Measurements from ENCODE around the gene BRD1.
"Not testable (repeated sequence)": the region's sequence is repeated elsewhere in the genome, so short reads cannot be mapped to it uniquely, and the experiment has no call there.

BRD1 gene

DNA sequence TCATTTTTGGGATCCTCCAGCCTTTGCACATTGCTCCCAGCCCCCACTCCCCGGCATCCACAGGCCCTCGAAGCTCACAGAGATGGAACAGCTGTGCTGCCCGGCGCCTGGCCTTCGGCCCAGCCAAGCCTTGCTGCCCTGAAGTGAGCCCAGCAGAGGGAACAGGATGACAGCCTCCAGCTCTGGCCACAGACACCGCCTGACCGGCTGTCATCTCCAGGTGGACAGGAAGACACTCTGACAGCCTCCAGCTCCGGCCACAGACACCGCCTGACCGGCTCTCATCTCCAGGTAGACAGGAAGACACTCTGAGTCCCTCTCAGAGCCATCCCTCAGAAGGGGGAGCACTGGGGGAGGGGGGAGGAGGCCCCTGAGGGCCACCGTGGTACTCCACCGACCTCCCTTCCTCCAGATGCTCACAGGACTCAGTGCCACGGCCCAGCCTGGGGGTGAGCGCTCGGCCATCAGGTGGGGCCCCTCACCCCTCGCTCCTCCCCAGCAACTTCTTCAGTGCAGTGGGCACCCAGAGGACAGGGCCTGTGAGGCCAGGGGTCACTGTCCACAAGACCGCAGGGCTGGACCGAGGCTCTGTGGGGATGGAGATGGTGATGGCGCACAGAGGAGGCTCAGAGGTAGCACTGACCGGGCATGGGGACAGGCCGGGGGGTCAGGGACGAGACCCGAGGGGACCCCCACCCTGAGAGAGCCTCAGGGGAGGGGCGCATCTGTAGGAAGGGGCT lies 58.6 kb downstream of the BRD1 start:
- DNase-seq (ENCODE audit: low spot score) = no peak

DNA sequence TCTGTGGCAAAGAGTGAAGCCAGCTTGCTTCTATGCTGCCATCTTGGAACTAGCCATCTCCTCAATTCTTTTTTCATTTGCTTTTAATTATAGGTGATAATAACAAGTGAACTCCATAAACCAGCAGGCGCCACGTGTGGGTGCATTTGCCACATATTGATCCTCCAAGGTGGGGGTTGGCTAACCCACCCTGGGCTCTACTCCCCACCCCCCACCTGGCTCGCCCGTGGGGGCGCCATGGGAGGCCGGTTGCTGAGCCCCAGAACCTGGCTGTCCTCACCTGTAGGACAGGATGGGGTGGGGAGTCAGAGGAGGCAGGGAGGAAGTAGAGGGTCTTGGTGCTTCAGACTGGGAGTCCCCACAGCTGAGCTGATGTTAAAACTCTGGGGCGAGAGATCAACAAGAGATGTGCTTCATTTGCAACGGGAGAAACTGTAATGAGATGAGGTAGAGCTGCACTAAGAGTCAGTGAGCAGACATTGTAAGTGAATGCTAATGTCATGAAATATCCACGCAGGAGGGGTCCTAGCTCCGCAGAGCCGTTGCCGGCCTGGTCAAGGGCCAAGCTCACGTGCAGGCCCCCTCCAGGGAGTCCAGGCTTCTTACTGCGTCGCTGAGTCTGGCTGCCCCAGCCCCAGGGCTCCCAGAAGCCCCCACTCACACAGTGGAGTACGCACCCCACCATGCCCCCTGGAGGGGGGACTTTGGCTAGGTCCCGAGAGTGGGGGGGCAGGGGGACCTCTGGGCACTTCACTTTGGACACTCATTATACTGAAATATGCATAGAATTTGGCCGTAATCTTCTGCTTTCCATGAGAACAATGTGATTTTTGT lies 59.4 kb downstream of the BRD1 start:
- no peak for DNase-seq (ENCODE audit: low spot score)

DNA sequence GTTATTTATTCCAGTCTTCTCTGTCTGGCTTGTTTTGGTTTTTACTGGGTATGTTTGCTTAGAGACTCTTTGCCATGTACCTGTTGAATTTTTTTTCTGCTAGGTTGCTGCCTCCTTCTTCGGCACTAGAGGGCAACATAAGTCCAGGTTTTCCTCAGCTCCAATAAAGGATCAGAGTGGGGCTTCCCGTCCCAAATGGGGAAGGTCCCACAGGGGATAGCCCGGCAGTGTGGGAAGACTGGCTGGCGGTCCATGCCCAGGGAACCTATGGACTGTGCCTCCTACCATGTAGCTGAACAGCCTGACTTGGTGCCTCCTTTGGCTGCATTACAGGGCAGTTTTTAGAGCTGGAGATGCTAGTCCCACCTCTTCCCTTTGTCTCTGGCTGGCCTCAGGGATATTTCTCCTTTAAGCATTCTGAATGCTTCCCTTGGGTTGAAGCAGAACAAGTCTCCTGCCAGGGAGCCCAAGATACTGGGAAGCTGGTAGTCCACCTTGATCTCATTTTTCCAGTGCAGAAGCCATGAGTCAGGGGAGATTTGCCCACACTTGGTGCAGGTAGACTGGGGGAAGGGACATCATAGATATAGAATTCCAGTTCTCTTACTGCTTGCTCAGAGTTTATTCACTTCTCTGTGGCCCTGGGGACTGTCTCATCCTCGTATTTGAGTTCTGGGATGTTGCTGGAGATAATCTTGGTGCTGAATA lies 60.2 kb downstream of the BRD1 start:
- peak; percentile 83 for DNase-seq (ENCODE audit: low spot score)

DNA sequence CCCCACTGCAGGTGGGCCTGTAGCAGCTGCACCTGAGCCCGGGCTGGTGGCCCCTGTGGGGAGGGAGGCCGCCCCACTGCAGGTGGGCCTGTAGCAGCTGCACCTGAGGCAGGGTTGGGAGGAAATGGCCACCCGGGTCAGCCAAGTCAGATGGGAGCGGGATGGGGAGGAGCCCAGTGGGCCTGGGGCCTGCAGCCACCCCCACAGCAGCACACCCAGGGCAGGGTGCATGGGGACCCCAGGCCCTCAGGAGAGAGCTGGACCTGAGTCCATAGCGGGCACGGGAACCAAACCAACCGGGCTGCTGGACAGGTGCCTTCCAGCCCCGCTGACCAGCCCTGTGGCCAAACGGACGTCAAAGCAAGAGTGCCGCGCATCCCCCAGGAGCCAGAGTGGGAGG lies 61.7 kb downstream of the BRD1 start:
- no peak for DNase-seq (ENCODE audit: low spot score)

DNA sequence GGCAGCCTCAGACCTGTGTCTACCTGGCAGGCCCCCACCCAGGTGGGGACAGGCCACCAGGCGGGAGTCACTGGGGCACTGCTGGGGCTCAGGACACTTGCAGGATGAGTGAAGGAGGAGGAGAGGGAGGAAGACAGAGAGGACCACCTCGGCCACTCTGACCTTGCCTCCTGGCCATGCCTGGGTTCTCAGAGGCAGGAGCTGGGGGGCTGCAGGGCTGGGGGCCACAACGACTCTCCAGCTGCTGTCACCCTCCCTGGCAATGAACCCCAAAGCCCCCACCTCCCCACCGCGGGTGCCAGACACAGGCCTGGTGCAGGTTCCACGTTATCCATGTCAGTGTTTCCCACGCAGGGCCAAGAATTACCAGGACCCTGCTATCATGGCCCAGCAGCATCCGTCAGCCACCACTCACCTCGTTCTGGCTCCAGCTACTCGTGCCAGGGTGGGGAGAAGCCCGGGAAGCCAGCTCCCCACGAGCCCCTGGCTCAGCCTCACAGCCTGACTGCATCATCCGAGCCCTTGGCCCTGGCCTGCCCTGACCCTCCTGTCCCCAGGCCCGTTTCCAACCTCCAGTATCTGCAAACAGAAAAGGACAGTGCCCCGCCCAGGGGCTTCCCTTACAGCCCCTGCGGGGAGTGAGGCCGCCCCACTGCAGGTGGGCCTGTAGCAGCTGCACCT lies 62.4 kb downstream of the BRD1 start:
- DNase-seq (ENCODE audit: low spot score) = no peak

DNA sequence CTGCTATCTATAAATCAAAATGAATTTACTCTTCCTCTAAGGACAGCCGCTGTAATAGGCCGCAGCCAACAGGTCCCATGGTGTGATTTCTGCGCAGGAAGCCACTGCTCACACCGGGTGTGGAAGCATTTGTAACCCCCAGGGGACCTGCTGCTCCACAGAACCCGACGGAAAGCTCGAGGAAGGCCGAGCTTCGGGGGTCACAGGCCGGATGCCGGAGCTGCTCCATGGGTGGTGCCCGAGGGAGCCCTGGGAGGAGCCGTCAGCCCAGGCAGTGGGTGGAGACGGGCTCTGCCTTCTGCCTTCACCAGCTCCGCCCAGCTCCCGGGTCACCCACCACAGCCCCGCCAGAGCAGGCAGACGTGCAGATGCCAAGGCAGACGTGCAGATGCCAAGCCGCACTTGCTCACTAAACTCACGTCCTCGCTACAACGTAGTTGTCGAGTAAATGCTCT lies 63.5 kb downstream of the BRD1 start:
- DNase-seq (ENCODE audit: low spot score) = no peak

DNA sequence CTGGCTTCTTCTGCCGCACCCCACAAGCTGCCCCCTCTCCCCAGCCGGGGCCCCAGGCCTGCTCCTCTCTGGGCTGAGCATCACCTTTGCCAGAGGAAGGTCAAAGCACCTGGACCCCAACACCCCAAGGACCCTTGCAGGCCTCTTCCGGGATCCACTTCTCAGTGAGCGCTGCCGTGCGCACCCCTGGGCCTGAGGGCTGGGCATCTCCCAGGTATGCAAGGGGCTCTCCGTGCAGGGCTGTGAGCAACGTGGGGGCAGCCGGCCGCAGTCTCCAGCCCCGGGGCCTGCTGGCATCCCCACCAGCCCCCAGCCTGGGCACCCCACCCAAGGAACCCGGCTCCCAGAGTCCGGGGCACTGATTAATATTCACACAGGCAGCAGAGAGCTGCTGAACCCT lies 64.0 kb downstream of the BRD1 start:
- DNase-seq (ENCODE audit: low spot score) = no peak

DNA sequence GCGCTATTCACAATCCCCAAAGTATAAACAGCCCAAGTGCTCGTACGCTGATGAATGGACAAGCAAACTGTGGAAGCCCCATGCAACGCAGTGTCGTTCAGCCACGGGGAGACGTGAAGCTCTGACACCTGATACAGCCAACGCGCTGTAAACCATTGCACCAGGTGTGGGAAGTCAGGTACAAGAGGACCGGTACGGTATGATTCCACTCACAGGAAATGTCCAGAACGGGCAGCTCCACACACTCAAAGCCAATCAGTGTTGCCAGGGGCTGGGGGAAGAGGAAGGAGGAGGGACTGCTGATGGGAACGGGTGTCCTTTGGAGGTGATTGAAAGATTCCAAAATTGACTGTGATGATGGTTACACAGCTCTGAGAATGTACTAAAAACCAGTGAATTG lies 64.5 kb downstream of the BRD1 start:
- no peak for DNase-seq (ENCODE audit: low spot score)

DNA sequence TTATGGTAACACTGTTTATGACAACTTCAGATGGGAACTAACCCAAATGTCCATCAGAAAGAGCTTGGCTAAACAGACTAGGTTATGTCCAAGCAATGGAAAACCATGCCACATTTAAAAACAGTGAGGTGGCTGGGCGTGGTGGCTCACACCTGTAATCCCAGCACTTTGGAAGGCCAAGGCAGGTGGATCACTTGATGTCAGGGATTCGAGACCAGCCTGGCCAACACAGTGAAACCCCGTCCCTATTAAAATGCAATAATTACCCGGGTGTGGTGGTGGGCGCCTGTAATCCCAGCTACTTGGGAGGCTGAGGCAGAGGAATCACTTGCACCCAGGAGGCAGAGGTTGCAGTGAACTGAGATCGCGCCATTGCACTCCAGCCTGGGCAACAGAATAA lies 65.1 kb downstream of the BRD1 start:
- not testable (repeated sequence) for DNase-seq (ENCODE audit: low spot score)

DNA sequence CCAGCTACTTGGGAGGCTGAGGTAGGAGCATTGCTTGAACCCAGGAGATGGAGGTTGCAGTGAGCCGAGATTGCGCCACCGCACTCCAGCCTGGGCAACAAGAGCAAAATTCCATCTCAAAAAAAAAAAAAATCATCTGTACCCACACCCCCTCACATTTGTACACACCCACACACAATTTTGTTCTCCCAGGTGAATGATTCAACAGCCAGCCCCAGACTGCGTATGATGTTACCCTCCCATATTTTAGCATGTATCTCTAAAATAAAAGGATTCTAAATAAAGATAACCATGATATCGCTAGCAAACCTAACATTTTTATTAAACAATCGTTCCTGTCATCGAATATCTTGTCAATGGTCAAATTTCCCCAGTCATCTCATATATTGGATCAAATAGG lies 65.8 kb downstream of the BRD1 start:
- DNase-seq (ENCODE audit: low spot score) = no peak

DNA sequence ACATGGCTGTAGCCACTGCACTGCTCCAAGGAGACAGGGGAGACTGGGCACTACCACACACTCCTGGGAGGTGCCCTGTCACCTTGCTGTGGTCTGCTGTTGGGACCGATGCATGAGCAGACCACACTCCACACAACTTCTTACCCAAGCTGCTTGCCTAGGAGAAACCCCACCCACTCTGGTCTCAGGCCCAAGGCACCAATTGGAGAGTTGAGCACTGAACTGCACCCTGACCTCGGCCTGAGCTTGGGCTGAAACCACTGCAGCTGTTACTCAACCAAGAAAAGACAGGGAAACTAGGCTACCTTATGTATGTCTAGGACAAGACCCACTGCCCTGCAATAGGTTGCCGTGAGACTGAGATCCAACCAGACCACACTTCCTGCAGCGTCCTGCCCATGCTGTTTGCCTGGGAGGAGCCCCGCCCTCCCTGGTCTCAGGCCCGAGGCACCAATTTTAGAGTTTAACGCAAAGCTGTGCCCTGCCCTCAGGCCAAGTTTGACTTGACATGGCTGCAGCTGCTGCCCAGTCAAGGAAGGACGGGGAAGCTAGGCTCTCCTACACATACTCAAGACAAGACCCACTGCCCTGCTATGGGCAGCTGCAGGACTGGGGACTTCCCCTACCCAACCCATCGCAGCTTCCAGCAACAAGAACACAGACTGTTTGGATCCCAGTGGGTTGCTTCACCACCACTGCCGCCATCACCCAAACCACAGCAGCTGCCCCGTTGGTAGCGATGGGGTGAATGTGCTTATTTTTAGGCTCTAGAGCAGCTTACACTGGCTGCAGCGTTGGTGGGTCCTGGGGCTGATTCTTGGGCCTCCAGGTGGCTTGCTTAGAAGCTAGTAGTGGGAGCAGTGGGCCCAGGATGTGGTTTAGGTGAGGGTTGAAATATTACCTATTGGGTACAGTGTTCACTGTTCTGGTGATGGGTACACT lies 66.8 kb downstream of the BRD1 start:
- DNase-seq (ENCODE audit: low spot score) = no peak

DNA sequence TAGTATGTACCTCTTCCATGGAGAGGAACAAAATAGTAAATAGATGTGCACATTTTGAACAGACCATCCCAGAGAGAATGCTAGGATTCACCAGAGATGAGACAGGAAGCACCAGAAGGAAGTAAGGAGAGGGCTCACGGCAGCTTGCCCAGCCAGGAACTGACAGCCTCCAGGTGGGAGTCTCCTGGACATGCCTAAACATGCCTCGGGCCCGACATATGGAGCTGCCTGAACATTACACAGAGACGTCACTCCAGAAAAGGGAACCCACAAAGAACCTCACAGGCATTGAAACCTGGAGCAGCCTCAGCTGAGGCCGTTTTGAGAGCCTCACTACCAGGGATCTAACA lies 67.4 kb downstream of the BRD1 start:
- no peak for DNase-seq (ENCODE audit: low spot score)

DNA sequence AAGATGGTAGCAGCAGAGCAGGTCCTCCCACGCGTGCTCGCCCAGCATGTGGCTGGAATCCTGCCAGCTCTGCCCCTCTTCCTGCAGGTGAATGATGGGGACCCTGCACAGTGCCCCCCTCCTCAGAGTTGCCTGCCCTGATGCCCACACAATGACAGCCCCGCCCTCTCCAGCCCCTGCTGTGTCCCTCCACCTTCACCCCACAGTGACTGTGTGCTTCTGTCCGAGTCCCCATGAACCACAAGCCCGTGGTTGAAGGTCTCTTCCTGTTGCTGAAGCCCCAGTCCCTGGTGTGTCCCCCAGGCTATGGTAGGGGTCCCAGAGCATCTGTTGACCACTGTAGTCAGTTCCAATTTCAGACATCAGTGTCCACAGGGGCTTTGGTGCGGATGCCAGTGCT lies 71.0 kb downstream of the BRD1 start:
- no peak for DNase-seq (ENCODE audit: low spot score)

DNA sequence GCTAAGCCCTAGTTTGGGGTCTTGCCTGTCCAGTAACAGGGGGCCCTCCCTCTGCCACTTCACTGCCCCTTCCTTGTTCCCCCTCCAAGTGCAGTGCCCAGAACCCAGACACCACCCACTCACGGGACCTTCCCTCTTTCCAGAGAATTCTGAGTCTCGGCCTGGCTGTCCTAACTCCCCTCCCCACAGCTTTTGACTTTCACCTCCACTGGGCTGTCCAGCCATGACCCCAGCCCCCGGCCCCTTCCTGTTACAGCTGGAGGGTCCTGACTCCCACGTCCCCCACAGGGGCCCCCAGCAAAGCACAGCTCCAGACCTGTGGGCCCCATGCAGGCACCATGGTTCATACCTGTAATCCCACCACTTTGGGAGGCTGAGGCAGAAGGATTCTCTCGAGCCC lies 71.5 kb downstream of the BRD1 start:
- DNase-seq (ENCODE audit: low spot score) = no peak

DNA sequence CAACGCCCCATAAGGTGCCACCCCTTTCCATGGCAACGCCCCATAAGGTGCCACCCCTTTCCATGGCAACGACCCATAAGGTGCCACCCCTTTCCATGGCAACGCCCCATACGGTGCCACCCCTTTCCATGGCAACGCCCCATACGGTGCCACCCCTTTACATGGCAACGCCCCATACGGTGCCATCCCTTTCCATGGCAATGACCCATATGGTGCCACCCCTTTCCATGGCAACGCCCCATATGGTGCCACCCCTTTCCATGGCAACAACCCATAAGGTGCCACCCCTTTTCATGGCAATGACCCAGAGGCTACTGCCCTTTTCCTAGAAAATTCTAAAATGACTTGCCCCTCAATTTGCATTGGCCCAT lies 72.1 kb downstream of the BRD1 start:
- DNase-seq (ENCODE audit: low spot score) = no peak

DNA sequence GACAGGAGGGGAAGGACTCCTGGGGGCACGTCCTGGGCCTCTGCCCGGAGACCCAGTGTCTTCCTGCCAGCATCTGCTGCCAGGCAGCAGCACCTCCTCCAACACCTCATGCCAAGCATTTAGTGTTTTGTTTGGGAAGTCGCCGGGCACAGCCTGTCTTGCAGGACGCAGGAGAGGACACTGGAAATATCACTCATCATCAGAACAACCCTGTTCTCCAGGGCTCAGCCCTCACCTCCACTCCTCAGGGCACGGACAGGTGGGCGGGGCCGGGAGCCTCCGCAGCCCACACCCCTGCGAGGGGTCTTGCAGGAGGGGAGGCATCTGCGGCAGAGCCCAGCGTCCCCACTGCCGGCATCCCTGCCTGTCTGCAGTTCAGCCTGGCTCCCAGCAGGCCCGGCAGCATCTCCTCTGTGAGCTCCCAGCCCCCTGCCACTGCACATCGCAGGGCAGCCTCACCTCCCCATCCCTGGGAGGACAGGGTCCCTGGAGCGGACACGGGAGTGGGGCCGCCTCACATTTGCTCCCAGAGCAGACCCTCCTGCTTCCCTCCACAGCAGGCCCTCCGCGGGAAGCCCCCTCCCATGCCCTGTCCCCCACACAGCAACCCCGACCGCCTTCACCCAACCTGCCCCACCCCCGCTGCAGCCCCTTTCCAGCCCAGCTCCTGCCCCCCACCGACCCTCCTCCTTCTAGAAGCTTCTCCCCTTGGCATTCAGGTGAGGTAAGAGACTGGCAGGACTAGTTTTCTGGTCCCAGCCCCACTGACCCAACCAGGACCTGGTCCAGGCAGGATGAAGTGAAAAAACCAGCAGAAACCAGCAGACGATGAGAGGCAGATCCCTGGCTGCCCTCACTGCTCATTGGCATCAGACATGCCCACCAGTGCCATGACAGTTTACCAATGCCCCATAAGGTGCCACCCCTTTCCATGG lies 72.7 kb downstream of the BRD1 start:
- DNase-seq (ENCODE audit: low spot score) = no peak

DNA sequence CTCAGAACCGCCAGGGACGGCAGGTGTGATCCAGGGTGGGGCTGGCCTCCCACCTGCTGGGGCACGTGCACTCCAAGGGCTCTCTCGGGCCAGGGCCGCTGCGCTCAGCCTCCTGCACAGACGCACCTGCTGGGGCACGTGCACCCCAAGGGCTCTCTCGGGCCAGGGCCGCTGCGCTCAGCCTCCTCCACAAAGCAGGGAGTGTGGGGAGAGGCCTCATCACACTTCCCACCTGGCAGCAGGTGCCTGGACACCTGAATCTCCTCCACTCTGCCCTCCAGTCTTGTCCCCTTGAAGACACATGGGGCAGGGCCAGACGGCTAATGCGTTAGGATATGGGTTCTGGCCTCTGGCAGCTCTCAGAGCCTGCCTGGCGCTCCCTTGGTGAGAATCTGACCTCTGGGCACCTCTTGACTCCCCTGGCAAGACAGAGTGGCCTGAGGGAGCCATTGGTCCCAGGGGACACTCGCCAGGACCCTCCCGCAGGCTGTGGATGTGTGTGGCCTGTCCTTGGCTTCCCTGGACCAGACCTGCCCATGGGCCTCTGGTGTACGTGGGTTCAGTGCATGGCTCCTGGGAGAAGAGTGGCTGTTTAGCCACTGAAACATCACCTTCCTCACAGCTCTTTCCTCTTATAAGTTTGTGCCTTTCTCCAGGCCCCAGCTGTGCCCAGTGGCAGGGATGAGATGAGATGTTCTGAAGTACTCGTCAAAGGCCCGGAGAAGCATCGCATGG lies 73.5 kb downstream of the BRD1 start:
- DNase-seq (ENCODE audit: low spot score) = no peak

DNA sequence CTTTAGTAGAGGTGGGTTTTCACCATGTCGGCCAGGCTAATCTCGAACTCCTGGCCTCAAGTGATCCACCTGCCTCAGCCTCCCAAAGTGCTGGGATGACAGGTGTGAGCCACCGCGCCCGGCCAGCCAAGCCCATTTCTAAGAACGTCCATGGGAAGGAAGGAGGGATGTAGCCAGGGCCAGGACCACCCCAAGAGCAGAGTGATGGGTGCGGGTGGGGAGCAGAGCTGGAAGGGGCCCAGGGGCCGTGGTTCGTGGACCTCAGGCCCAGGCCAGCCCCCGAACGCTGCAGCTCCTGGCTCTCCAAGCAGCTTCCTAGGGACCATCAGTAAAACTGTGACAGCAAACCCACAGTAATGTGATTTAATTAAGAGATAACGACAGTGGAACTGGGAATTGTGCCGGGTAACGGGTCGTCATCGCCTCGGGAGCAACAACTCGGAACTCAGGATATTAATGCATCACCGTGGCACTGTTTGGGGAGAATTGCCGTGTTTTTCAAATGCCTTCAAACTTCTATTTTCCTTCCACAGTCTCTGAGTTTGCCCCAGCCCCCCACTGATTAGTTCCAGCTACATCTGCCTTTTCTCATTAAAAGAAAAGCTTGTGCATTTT lies 74.3 kb downstream of the BRD1 start:
- DNase-seq (ENCODE audit: low spot score) = no peak

DNA sequence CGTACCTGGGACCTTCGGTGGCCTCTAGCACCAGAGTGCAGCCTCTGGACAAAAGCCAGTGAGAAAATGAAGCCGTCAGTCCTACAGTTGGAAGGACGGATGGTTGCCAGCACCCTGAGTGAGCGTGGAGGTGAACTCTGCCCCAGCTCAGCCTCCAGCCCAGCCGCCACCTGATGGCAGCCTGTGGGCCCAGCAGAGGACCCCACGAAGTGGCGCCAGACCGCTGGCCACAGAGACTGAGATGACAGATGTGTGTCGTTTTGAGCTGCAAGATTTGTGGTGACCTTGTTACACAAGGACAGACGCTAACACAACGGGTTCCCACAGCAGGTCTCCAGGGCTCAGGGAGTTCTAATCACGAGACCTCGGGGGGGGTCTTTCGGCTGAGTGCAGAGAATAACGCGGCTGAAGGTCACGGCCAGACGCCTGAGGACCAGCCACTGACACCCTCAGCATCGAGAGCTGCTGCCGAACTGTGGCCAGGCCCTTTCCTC lies 75.0 kb downstream of the BRD1 start:
- DNase-seq (ENCODE audit: low spot score) = no peak

Measured in HuH-7 (cell line).